Lower lobe of right lung (tissue), 2 donors: ENCODE results near the gene TLCD3B. TPM values are rescaled to one million over a fixed set of nuclear protein-coding genes. Genes with fewer than 3 reads are reported as not detected.

Experiments
- ATAC-seq, 2 donors: fragments of 200-7000 bp; cut with Tn5 transposase; one replicate each; pipeline ENCODE4 v1.9.1; 2020 to 2022; ENCODE audit warnings: mild to moderate bottlenecking in 2 of 2, moderate library complexity in 2 of 2
- DNase-seq: peaks from one replicate; pipeline ENCODE4 v3.0.0-alpha.2; 2020
- H3K27ac ChIP-seq: fragments of 200-600 bp; one replicate; pipeline ENCODE4 v1.8.0; 2022
- H3K27me3 ChIP-seq: fragments of 200-600 bp; one replicate; pipeline ENCODE4 v1.8.0; 2022; ENCODE audit warnings: low read depth
- H3K36me3 ChIP-seq: fragments of 200-600 bp; one replicate; pipeline ENCODE4 v1.8.0; 2022; ENCODE audit warnings: mild to moderate bottlenecking
- H3K4me1 ChIP-seq: fragments of 200-600 bp; one replicate; pipeline ENCODE4 v1.8.0; 2022
- H3K4me3 ChIP-seq: fragments of 200-600 bp; one replicate; pipeline ENCODE4 v1.8.0; 2022; ENCODE audit warnings: mild to moderate bottlenecking
- H3K9me3 ChIP-seq: fragments of 200-600 bp; one replicate; pipeline ENCODE4 v1.8.0; 2022
- intact Hi-C: fragments of 100-400 bp; cut with DNase I; formaldehyde crosslinking; loops from one replicate; pipeline ENCODE4 v1.11.0; 2022
- total RNA-seq: library from RNA; stranded (reverse); fragmentation: NEBNext Ultra II Directional; extraction: Animal tissue kit (Norgen Biotek cat#: 25700); gene quantifications from one replicate; pipeline ENCODE4 v1.2.1, GENCODE V29; 2021
- TF ChIP-seq, protein P1 (sequence below): fragments of 200-600 bp; IDR thresholded peaks from one replicate; pipeline ENCODE4 v1.8.0; 2022; ENCODE audit warnings: antibody characterized with exemption, mild to moderate bottlenecking
- donor health status: DM: no; HTN: yes; CAD: no; lungs with severe emphysema.

TLCD3B gene
- total RNA-seq, 1 donor from 2014 or later: not detected

DNA sequence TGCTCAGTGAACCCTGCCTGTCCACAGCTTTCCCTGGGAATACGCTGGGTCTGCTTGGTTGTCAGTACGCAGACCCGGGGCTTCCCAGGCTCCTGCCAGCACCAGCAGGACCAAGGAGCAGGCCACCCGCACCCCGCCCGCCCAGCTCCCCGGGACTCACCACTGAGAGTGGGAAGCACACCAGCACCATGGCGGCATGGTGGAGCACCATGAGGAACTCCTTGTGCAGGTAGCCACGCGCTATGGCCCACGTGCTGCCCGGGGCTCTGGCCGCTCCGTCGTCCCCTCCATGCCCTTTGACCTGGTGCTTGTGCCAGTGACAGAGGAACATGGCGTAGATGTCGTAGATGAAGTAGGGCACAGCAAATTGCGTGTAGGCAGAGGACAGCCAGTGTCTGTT, 4.6 kb downstream of the TLCD3B start:
- Histone ChIP-seq H3K27me3 (peaks cover 51% of the 10 kb centered on the region), H3K36me3 (no peaks in the 10 kb centered on the region), H3K9me3 (no peaks in the 10 kb centered on the region), H3K4me1 (peaks cover 12% of the 10 kb centered on the region), H3K27ac (no peak overlapping the region), H3K4me3 (no peak overlapping the region)
- intact Hi-C loops: no loop called here
- TF ChIP-seq, protein P1, sequence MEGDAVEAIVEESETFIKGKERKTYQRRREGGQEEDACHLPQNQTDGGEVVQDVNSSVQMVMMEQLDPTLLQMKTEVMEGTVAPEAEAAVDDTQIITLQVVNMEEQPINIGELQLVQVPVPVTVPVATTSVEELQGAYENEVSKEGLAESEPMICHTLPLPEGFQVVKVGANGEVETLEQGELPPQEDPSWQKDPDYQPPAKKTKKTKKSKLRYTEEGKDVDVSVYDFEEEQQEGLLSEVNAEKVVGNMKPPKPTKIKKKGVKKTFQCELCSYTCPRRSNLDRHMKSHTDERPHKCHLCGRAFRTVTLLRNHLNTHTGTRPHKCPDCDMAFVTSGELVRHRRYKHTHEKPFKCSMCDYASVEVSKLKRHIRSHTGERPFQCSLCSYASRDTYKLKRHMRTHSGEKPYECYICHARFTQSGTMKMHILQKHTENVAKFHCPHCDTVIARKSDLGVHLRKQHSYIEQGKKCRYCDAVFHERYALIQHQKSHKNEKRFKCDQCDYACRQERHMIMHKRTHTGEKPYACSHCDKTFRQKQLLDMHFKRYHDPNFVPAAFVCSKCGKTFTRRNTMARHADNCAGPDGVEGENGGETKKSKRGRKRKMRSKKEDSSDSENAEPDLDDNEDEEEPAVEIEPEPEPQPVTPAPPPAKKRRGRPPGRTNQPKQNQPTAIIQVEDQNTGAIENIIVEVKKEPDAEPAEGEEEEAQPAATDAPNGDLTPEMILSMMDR: no peak
- DNase-seq (no peak), ATAC-seq (no peak)

DNA sequence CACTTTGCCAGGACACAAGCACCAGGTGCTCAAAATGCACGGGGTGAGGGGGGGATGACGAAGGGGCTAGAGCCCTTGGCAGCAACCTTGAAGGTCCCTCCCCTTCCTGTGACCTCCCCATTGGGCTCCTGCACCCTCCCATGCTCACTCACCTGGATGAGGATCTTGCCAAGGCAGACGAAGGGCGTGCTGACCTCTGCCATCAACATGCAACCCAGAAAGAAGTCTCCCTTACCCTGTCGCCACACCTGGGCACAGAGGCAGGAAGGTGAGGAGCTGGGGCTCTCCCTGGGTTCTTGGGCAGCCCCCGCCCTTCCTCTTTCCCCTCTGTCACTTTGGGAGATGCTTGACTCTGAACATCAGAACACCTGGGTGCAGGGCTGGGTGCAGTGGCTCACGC, 5.5 kb downstream of the TLCD3B start:
- no peak for ATAC-seq
- no peak overlapping the region for H3K4me3 ChIP-seq
- intact Hi-C loops: no loop called here

DNA sequence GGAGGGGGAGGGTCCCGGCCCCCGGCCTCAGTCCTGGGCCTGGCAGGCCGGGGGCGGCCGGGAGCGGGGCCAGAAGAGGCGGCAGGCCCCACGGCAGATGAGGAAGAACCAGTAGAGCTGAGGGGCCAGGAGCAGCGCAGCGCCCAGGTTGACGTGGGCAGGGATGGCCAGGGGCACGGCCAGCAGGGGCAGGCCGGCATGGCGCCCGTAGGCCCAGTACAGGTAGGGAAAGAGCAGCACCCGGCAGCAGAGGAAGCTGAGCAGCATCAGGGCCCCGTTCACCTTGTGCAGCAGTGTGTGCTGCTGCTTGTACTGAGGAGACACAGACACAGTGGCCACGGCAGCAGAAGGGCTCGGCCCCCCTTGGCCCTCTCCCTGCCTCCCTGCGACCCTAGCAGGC, 5.9 kb downstream of the TLCD3B start:
- Histone ChIP-seq H3K27ac (no peak overlapping the region), H3K9me3 (no peaks in the 10 kb centered on the region), H3K4me1 (peaks cover 14% of the 10 kb centered on the region), H3K4me3 (no peak overlapping the region), H3K36me3 (no peaks in the 10 kb centered on the region), H3K27me3 (peaks cover 41% of the 10 kb centered on the region)
- ATAC-seq: no peak
- intact Hi-C loops: no loop called here
- TF ChIP-seq, protein P1: no peak
- DNase-seq: no peak

More for the DNA sequence above, 5.5 kb downstream of the TLCD3B start:
- TF ChIP-seq, protein P1: no peak
- Histone ChIP-seq H3K4me1 (peaks cover 14% of the 10 kb centered on the region), H3K36me3 (no peaks in the 10 kb centered on the region), H3K27ac (no peak overlapping the region), H3K27me3 (peaks cover 43% of the 10 kb centered on the region), H3K9me3 (no peaks in the 10 kb centered on the region)
- DNase-seq: no peak

DNA sequence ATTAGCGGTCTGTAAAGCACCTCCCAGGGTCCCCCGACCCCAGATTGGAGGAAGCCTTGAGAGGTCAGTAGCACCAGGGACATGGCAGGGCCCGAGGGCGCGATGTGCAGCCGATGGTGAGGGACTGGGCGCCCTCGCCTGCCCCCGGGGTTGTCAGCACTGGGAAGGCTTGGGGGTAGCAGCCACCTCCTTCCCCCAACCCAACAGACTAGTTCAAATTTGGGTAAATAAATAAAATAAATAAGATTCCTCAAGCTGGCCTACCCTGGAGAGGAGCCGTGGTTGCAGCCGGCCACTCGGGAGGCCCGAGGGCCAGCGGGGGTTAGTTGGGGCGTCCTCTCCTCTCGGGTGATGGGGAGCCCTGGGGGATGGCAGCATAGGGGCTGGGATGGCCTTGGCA, 6.6 kb downstream of the TLCD3B start:
- ATAC-seq: no peak
- TF ChIP-seq, protein P1: no peak
- Histone ChIP-seq H3K4me1 (peaks cover 14% of the 10 kb centered on the region), H3K9me3 (no peaks in the 10 kb centered on the region), H3K36me3 (no peaks in the 10 kb centered on the region), H3K27ac (no peak overlapping the region), H3K27me3 (peaks cover 34% of the 10 kb centered on the region), H3K4me3 (no peak overlapping the region)
- no peak for DNase-seq
- intact Hi-C loops: no loop called here

DNA sequence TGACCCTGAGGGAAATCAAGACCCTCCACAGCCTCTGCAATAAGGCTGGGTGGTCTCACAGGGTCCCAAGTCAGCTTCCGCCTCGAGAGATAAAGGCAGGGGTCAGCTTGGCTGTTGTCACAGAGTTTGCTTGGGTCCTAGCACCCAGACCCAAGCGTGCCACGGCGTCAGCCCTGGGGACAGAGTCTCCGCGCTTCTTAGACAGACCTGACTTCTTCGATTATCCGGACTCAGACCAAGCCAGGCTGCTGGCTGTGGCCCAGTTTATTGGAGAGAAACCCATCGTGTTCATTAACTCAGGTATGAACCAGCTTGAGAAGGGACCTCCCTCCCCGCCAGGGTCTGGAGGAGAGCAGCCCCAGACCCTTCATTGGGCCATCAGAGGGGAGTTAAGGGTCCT, 7.5 kb downstream of the TLCD3B start:
- Histone ChIP-seq H3K4me3 (no peak overlapping the region), H3K4me1 (peaks cover 14% of the 10 kb centered on the region), H3K9me3 (no peaks in the 10 kb centered on the region), H3K36me3 (no peaks in the 10 kb centered on the region), H3K27me3 (peaks cover 26% of the 10 kb centered on the region), H3K27ac (no peak overlapping the region)
- ATAC-seq (no peak), DNase-seq (no peak)
- intact Hi-C loops: no loop called here
- TF ChIP-seq, protein P1: no peak

DNA sequence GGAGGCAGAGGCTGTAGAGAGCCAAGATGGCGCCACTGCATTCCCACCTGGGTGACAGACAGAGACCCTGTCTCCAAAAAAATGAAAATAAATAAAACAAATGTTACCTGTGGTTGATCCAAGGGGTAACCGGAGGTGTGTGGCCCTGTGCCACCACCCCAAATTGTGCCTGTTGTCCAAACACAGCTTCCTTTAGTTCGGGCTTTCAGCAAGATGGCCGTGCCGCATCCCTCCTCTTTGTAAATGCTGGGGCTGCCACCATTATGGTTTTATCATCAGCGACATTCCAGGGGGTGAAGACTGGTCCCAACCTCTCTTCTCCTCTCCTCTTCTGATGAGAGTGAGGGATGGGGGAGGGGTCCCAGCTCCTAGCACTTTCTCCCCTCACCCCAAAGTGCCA, 8.2 kb downstream of the TLCD3B start, which contains the start of gene C16orf92:
Gene C16orf92 (plus strand): TSS at position 312 of the 400 bp plus-strand sequence. CDS start 143 bp downstream, outside the sequence.
- DNase-seq (no peak), ATAC-seq (no peak)
- H3K9me3 ChIP-seq: no peaks in the 10 kb centered on the region
- peaks cover 23% of the 10 kb centered on the region for H3K27me3 ChIP-seq
- no peak within 1 kb of the TSS for H3K27ac ChIP-seq
- intact Hi-C loops: no loop called here
- H3K4me3 ChIP-seq: no peak within 1 kb of the TSS
- H3K4me1 ChIP-seq: peaks cover 14% of the 10 kb centered on the region
- TF ChIP-seq, protein P1: no peak
- H3K36me3 ChIP-seq: no peaks in the 10 kb centered on the region
